HG03565 (cell line): ENCODE measurements around the gene DCDC2.
"Not testable (repeated sequence)": the region's sequence is repeated elsewhere in the genome, so short reads cannot be mapped to it uniquely, and the experiment has no call there.

Experiments used
- ATAC-seq: cut with Tn5 transposase; IDR thresholded peaks from one replicate; pipeline ENCODE4 v1.9.1; 2021; ENCODE audit warnings: mild to moderate bottlenecking, moderate library complexity; ENCODE audit not compliant: unreplicated experiment

The DCDC2 gene

DNA sequence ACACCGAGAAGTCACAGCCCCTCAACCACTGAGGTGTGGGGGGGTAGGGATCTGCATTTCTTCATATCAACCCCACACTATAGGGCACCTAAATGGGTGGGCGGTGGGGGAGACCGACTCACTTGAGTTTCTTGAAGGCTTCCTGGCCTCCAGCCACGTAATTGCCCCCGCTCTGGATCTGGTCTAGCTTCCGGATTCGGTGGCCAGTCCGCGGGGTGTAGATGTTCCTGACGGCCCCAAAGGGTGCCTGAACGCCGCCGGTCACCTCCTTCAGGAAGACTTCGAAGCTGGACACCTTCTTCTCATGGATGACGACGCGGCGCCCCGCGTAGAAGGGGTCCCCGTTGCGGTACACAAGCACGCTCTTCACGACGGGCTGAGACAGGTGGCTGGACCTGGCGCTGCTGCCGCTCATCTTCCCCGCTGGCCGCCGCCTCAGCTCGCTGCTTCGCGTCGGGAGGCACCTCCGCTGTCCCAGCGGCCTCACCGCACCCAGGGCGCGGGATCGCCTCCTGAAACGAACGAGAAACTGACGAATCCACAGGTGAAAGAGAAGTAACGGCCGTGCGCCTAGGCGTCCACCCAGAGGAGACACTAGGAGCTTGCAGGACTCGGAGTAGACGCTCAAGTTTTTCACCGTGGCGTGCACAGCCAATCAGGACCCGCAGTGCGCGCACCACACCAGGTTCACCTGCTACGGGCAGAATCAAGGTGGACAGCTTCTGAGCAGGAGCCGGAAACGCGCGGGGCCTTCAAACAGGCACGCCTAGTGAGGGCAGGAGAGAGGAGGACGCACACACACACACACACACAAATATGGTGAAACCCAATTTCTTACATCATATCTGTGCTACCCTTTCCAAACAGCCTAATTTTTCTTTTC is at the start of gene DCDC2:
DCDC2 (minus strand) TSS at position 724 of the 883 bp plus-strand sequence; CDS start at position 415, 309 bp downstream.
- no peak for ATAC-seq

DNA sequence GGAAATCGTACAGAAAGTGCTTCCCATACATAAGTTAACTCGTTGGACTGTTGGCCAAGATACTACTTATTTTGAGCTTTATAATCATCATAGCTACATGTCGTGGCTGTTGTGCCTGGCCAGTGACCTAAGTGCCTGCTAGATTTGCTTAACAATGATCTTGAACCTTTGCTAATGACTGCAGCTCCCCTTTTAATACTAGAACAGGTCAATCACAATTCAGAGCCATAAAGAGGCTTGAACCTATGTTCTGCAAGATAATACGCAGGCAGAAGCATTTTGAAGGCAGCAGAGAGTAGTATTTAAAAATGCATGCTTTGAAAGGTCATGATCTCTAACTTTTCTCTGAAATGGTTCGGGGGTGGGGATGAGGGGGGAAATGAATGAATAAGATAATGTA is 47.4 kb upstream of the DCDC2 start:
- ATAC-seq = no peak

DNA sequence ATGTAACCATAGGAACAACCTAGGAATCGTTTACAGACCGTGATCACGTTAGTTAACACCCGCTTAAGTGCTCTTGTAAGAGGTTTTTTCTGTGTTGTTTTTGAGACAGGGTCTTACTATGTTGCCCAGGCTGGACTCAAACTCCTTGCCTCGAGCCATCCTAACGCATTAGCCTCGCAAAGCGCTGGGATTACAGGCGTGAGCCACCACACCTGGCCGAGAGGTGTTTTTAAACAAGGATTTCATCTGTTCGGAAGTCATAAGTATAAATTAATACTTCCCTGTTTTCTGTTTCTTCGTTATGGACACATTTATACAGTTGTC is 45.6 kb upstream of the DCDC2 start:
- ATAC-seq = no peak

DNA sequence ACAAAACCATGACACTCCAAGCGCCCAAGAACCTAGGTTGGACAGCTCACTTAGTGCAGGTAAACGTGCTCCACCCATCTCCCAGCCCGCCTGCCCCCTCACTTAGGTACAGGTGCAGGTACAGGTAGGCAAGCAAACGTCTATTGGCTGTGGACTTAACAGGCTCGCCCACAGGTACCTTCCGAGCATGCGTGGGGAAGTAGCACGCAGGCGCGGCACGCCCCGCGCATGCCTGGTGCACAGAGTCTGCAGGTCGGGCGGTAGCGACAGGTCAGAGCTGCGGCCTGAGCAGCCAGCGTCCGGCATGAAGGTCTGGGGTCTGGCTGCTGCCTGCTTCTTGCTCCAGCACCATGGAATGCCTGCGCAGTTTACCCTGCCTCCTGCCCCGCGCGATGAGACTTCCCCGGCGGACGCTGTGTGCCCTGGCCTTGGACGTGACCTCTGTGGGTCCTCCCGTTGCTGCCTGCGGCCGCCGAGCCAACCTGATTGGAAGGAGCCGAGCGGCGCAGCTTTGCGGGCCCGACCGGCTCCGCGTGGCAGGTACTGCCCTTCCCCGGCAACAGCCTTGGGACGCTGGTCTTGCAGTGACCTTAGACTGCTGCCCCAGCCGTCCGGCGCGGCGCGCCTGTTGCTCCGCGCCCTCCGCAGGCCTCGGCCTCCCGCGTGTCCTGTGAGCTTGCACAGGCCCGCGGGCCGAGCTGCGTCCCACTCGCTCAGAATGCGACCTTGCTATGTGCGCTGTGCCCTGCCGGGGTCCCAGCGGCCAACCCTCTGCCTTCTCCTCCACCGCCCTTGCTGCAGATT is 45.0 kb upstream of the DCDC2 start, which contains the start of gene MRS2:
MRS2 (plus strand) TSS at position 240 of the 804 bp plus-strand sequence; CDS start at position 351, 111 bp downstream.
- peak; percentile 96 for ATAC-seq

DNA sequence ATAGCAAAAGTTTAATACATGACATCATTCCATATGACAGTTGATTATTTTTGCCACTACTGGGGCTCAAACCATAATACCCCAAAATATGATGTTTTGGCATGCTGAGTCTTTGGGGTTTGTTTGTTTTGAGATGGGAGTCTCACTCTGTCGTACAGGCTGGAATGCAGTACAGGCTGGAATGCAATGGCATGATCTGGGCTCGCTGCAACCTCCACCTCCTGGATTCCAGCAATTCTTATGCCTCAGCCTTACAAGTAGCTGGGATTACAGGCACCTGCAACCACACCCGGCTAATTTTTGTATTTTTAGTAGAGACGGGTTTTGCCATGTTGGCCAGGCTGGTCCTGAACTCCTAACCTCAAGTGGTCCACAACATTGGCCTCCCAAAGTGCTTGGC is 43.6 kb upstream of the DCDC2 start:
- no peak for ATAC-seq

DNA sequence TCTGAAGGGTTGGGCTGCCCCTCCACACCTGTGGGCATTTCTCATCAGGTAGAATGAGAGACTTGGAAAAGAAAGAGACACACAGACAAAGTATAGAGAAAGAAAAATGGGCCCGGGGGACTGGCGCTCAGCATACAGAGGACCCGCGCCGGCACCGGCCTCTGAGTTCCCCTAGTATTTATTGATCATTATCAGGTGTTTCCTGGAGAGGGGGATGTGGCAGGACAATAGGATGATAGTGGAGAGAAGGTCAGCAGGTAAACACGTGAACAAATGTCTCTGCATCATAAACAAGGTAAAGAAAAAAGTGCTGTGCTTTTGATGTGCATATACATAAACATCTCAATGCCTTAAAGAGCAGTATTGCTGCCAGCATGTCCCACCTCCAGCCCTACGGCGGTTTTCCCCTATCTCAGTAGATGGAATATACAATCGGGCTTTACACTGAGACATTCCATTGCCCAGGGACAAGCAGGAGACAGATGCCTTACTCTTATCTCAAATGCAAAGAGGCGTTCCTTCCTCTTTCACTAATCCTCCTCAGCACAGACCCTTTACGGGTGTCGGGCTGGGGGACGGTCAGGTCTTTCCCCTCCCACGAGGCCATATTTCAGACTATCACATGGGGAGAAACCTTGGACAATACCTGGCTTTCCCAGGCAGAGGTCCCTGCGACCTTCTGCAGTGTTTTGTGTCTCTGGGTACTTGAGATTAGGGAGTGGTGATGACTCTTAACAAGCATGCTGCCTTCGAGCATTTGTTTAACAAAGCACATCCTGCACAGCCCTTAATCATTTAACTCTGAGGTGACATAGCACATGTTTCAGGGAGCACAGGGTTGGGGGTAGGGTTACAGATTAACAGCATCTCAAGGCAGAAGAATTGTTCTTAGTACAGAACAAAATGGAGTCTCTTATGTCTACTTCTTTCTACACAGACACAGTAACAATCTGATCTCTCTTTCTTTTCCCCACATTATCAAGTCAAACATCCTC is 42.5 kb upstream of the DCDC2 start:
- not testable (repeated sequence) for ATAC-seq

DNA sequence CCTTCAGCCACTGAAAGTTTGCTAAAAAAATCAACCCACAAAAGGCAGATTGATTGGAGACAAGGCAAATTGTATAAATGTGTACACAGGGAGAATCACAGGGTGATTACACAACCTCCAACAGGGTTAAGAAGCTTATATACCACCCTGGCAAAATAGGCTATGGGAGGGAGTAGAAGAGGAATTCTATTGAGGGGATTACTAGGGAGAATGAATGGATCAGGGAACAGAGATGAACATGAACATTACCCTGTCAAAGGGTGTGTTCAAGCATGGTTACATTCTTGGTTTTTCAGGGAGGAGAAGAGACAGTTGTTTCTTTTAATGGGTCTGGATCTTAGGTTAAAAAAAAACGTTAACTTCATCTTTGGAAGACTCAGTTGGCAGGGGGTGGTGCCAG is 39.8 kb upstream of the DCDC2 start:
- ATAC-seq = no peak

DNA sequence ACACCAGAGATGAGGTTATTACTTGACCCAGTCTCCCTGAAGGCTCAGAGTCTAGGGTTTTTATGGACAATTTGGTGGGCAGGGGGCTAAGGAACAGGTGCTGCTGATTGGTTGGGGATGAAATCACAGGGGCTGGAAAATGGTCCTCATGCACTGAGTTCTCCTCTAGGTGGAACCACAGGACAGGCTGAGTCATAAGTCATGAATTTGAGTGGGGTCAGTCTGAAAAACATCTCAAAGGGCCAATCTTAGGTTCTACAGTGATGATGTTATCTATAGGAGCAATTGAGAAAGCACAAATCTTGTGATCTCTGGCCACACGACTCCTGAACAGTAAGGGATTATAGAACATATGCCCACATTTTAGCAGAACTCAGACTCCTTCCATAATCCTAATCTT is 39.0 kb upstream of the DCDC2 start:
- no peak for ATAC-seq

DNA sequence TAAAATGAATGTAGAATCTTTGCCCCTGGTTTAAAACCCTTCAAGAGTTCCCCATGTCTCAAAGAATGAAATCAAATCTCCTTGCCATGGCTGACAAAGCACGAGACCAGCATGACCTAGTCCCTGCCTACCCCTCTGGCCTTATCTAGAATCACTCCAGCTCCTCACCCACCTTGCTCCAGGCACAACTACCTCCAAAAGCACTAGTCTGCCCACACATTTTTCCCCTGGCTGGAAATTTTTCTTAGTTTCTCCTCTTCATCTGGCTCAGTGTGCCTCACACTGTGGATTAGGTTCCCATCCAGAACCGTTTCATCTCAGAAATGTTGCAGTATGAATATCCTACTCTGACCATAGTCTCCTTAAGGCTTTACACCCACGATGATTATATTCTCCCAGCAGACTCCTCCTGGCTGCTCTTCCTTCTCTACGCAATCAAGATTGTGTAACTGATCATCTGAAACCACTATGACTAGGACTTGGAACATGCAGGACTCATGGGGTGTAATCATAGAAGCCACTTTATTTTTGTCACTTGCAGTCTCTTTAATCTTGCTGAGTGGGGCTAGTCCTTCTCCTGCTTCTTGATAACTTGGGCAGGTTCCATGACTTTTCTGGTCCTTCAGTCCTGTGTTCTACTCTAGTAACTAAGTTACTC is 37.0 kb upstream of the DCDC2 start:
- ATAC-seq = no peak

DNA sequence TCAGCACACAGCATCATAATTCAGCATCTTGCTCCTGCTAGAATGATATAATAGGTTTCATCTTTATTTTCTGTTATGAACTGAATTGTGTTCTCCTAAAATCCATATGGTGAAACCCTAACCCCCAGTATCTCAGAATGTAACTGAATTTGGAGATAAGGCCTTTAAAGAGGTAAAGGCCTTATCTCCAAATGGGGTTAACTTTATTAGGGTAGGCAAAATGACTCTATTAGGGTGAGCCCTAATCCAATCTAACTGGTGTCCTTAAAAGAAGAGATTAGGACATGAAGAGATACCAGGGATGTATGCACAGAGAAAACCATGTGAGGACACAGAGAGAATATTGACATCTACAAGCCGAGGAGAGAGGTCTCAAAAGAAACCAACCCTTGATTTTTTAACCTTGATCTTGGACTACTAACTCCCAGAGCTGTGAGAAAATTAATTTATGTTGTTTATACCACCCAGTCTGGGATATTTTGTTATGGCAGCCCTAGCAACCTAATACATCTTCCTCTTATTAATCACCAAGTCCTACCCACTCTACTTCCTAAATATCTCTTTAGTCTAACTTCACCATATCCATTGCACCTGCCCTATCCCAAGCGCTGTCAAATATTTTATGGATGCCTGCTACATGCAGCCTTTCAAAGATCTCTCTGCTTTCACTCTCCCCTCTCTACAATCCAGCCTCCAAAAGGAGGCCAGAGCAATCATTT is 36.4 kb upstream of the DCDC2 start:
- ATAC-seq = no peak

DNA sequence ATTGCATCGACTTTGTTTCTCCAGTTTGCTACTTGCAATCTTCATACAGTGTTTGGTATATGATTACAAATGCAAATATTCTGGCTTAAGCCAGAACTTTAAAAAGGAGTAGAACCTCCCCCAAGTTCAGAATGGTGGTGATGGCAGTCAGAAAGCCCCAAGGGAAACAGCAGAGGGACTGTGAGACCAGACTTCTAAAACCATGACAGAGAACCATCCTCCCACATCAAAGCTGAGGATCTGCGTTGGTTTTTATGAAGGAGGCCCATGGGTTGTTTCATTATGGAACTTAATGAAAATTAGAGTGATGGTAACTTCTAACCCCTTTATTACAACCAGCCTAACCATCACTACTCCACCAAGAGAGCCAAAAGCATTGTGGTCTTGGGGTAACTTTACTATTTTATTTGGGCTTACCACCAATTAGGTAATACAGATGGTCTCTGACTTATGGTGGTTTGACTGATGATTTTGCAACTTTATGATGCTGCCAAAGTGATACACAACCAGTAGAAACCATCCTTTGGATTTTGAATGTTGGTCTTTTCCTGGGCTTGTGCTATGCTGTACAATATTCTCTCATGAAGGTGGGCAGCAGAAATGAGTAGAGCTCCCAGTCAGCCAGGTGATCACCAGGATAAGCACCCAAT is 34.0 kb upstream of the DCDC2 start:
- peak; percentile 95 for ATAC-seq

DNA sequence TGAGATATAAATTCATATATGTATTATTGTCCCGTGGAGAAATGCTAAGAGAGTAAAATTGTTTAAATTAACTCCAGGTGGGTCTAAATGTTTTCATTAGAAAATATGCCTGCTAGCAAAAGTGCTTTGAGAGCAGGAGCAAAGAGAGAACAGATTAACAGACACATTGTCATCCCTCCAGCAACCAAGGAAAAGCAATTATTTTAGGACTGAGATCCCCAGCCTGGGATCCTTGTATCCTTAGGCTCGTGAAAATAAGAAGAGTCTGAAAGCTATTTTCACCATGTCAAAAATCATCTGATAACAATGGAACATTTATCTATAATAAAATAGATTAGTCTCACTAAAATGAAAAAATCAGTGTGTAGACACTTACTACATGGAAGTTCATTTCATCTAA is 33.3 kb upstream of the DCDC2 start:
- no peak for ATAC-seq

DNA sequence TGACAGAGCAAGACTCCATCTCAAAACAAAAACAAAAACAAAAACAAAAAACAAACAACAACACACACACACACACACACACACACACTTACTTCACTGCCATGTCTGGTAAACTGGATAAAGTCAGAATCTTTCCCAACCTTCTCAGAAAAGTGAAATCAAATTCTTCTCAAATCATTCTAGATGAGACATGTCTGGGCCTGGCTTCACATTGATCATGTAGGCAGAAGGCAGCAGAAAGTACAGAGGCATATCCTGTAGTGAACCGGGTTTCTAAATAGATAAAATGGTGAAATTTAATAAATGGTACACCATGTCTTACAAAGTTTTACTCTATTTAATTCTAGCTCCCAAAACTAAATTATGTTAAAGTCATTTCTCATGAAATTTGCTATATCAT is 30.0 kb upstream of the DCDC2 start:
- no peak for ATAC-seq

DNA sequence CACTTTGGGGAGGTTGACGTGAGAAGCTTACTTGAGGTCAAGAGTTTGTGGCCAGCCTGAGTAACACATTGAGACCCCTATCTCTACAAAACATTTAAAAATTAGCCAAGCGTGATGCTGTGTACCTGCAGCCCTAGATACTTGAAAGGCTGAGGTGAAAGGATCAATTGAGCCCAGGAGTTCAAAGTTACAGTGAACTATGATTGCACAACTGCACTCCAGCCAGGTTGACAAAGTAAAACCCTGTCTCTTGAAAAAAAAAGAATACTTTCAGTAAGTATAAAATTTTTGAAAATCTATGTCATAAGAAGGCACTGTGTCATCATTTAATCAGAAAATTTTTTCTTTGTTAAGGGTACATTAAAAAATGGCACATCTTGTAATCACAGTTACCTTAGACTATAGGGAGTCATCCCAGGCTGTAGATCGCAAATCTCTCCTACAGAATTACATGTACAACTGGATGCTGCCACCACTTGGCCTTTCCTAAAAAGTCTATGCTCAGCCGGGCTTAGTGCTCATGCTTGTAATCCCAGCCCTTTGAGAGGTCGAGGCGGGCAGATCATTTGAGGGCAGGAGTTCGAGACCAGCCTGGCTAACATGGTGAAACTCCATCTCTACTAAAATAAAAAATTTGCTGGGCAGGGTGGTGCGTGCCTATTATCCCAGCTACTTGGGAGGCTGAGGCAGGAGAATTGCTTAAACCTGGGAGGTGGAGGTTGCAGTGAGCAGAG is 27.8 kb upstream of the DCDC2 start:
- no peak for ATAC-seq

DNA sequence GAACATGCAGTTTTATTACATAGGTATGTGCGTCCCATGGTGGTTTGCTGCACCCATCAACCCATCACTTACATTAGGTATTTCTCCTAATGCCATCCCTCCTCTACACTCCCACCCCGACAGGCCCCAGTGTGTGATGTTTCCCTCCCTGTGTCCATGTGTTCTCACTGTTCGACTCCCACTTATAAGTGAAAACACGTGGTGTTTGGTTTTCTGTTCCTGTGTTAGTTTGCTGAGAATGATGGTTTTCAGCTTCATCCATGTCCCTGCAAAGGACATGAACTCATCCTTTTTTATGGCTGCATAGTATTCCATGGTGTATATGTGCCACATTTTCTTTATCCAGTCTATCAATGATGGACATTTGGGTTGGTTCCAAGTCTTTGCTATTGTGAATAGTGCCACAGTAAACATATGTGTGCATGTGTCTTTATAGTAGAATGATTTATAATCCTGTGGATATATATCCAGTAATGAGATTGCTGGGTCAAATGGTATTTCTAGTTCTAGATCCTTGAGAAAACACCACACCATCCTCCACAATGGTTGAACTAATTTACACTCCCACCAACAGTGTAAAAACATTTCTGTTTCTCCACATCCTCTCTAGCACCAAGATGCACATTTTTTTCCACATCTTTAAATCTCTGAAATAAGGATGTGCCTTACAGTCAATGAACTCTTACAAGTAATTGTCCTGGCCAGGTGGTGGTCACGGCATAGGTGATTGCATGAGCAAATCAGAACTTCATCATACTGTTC is 26.7 kb upstream of the DCDC2 start:
- not testable (repeated sequence) for ATAC-seq

DNA sequence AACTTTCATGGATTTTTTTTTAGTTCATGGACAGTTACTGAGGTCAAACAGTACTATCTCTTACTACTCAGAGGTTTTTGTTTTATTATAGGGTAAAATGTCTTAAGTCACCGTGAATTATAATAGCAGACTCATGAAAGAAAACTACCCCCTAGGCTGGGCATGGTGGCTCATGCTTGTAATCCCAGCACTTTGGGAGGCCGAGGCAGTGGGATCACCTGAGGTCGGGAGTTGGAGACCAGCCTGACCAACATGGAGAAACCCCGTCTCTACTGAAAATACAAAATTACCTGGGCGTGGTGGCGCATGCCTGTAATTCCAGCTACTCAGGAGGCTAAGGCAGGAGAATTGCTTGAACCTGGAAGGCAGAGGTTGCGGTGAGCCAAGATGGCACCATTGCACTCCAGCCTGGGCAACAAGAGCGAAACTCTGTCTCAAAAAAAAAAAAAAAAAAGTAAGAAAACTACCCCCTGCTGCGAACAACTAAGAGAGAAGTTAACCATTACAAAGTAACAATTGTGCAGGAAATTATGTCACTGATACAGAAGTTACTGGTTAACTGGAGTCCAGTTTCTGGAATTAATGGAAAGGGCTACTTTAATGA is 25.1 kb upstream of the DCDC2 start:
- not testable (repeated sequence) for ATAC-seq

DNA sequence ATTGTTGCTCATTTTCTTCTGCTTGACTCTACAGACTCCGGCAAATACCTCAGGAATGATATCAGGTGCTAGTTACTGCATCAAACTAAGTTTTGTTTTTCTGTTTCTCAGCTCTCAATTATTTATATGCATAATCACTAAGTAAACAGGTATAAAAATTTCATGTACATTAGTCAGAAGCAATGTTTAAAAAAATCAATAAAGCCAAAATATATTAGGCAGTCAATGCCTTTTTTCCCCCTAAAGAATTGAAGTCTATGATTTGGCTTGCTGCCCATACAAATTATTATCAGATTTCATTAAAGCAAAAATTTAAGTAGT is 24.3 kb upstream of the DCDC2 start:
- no peak for ATAC-seq
